GM21367 (cell line): Measurements from ENCODE around the gene PADI1.

Experiments used
- ATAC-seq: cut with Tn5 transposase; IDR thresholded peaks from one replicate; pipeline ENCODE4 v1.9.1; 2021; ENCODE audit not compliant: unreplicated experiment

PADI1 gene

GRCh38 chr1:17214876-17215544 is 10.1 kb downstream of the PADI1 start:
- ATAC-seq, result no peak

- no peak for ATAC-seq
Measured at GRCh38 chr1:17215545-17215890, 10.6 kb downstream of the PADI1 start.

- no peak for ATAC-seq
Measured at GRCh38 chr1:17216078-17216477, 11.2 kb downstream of the PADI1 start.

GRCh38 chr1:17217607-17218006 is 12.7 kb downstream of the PADI1 start:
- ATAC-seq, result no peak

GRCh38 chr1:17218939-17219338 is 14.0 kb downstream of the PADI1 start:
- ATAC-seq, result no peak

GRCh38 chr1:17220287-17220686 is 15.4 kb downstream of the PADI1 start:
- no peak for ATAC-seq

- no peak for ATAC-seq
Measured at GRCh38 chr1:17222557-17222956, 17.6 kb downstream of the PADI1 start.

- no peak for ATAC-seq
Measured at GRCh38 chr1:17224434-17224833, 19.5 kb downstream of the PADI1 start.

GRCh38 chr1:17225140-17225539 is 20.2 kb downstream of the PADI1 start:
- ATAC-seq, result no peak

- no peak for ATAC-seq
Measured at GRCh38 chr1:17227358-17227915, 22.5 kb downstream of the PADI1 start.

- no peak for ATAC-seq
Measured at GRCh38 chr1:17228619-17229018, 23.7 kb downstream of the PADI1 start.

- no peak for ATAC-seq
Measured at GRCh38 chr1:17229379-17229778, 24.5 kb downstream of the PADI1 start.

GRCh38 chr1:17230106-17230505 is 25.2 kb downstream of the PADI1 start:
- no peak for ATAC-seq

GRCh38 chr1:17230671-17231310 is 25.9 kb downstream of the PADI1 start:
- ATAC-seq, result no peak

GRCh38 chr1:17232759-17233661 is 28.1 kb downstream of the PADI1 start:
- no peak for ATAC-seq

GRCh38 chr1:17233675-17234320 is 28.9 kb downstream of the PADI1 start:
- ATAC-seq, result no peak

GRCh38 chr1:17234405-17234804 is 29.5 kb downstream of the PADI1 start:
- no peak for ATAC-seq

- no peak for ATAC-seq
Measured at GRCh38 chr1:17235135-17235885, 30.4 kb downstream of the PADI1 start.

GRCh38 chr1:17236779-17237560 is 32.0 kb downstream of the PADI1 start:
- ATAC-seq, result no peak

- ATAC-seq, result no peak
Measured at GRCh38 chr1:17237561-17237903, 32.6 kb downstream of the PADI1 start.
